ENCODE results near the gene SYT8.

- no peak for TF ChIP-seq CTCF (IDR thresholded peaks at IDR 0.05)
- no peak for TF ChIP-seq POLR2AphosphoS5 (IDR thresholded peaks at IDR 0.05)
- TF ChIP-seq POLR2A (IDR thresholded peaks at IDR 0.05; ENCODE audit: low read depth): no peak
Measured at GRCh38 chr11:1880746-1881441, 46.1 kb downstream of the SYT8 start.
